Loucy (cell line): ENCODE results near the gene PNLIPRP2.

Source experiments
- CTCF ChIP-seq: fragments of 200-600 bp; sonication (generic); conservative IDR thresholded peaks from 2 replicates; pipeline ENCODE4 v1.5.1; 2014; ENCODE audit warnings: mild to moderate bottlenecking, antibody characterized with exemption, low read length
- EZH2phosphoT487 ChIP-seq: fragments of 200-600 bp; IDR thresholded peaks from 2 replicates; pipeline ENCODE4 v1.6.1; 2018; ENCODE audit warnings: antibody characterized with exemption, mild to moderate bottlenecking, moderate library complexity, borderline replicate concordance

GRCh38 chr10:116646502-116646901 is 25.7 kb downstream of the PNLIPRP2 start:
- TF ChIP-seq CTCF (no peak), EZH2phosphoT487 (no peak)
